Fibroblast of skin of left quadriceps (primary cell): ENCODE measurements around the gene UTS2R.
"Not testable (repeated sequence)": the region's sequence is repeated elsewhere in the genome, so short reads cannot be mapped to it uniquely, and the experiment has no call there.

Experiments
- DNase-seq, 2 experiments: peaks; one replicate each; pipeline ENCODE4 v3.0.0-alpha.2; 2013; ENCODE audit warnings: low read depth in 2 of 2

Gene UTS2R

GRCh38 chr17:82408288-82408937, 36.8 kb downstream of the UTS2R start:
- DNase-seq = no peak

GRCh38 chr17:82408938-82409318, 37.4 kb downstream of the UTS2R start:
- DNase-seq = no peak

DNA sequence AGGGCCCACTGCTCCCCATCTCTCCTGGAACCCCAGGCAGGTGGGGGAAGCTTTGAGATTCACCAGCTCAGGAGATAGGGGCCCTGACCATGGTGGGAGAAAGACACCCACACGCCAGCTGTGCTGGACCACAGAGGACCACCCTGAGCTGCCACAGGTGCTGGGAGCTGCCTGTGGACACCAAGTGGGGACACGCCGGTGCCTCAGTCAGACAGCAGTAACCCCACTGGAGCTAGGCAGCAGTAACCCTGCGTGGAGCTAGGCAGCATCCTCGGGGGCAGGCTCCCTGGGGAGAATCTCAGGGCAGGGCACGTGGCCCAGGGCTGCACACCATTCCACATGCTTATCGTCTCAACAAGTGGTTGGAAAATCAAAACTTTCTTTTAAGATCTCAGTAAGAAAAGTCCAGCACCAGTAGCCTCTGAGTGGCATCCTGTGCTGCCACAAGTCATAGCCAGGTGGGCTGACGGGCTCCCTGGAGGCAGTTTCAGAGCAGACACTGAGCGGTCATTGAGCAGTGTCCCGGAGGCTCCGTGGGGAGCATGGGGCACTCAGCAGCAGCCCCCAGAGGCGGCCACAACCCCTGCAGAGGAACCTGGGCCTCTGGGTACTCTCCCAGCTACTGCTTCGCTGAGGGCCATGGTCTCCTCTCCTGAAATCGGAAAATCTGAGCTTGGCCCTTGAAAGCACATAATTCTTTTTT, 38.6 kb downstream of the UTS2R start:
- DNase-seq = no peak

- no peak for DNase-seq
Observed at GRCh38 chr17:82411396-82412053, 40.0 kb downstream of the UTS2R start.

- DNase-seq = not testable (repeated sequence)
Observed at GRCh38 chr17:82412081-82412480, 40.5 kb downstream of the UTS2R start.

DNA sequence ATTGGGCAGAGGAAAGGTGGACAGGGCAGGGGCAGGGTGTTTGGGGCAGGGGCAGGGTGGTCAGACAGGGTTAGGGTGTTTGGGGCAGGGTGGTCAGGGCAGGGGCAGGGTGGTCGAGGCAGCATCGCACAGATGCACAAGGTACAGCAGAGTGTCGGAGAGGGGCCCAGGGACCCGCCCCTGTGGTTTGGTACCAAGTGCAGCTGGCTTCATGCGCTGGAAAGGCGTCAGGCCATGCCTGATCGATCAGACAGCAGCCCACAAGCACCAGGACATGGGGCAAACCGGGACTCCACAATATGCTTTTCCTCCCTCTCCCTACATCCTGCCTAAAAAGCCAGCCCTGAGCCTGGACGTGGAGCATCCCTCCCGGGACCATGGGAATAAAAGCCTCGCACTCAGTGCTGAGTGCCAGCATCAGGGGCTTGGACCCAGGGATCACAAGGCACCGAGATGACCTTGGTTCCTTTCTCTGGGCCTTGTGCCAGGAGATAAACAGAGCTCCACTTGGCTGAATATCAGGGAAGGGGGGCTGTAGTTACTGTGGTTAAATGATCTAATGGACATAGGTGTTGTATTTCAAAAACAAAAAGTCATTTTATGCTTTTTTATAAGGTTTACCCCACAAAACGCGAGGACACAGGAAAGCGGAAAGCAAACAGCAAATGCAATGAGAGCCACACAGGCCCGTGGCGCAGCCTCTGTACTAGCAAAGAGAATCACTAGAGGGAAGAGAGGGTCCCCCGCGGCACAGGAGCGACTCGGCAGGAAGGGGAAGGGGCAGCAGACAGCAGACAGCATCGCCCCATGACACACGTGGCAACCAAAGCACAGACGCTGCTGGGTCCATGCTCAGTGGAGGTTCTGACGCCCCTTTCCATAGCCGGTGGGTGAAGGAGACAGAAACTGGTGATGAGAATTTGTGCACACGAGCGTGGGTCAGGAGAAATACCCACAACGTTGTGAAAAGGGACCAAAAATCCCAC, 41.3 kb downstream of the UTS2R start:
- DNase-seq = no peak

GRCh38 chr17:82414548-82415281, 43.1 kb downstream of the UTS2R start:
- peak; percentile 44 to 54 for DNase-seq

DNA sequence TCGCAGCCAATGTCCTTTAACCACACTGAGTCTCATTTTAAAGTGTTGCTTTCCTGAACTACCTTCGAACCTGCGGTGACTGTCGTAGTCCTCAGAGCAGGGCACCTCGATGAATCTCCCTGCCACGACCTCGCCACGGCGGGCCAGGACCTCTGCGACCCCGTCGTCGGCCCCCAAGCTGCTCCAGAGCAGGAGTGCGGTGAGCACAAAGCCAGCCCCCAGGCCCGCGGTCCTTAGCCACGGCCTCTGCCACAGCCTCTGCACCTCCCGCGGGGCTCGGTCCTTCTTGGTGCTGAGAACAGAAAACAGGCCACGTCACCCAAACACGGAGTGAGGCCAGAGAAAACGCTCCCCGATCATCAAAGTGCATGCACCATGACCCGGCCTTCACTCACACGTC, 43.8 kb downstream of the UTS2R start:
- DNase-seq = no peak

GRCh38 chr17:82415786-82416185, 44.2 kb downstream of the UTS2R start:
- no peak for DNase-seq

DNA sequence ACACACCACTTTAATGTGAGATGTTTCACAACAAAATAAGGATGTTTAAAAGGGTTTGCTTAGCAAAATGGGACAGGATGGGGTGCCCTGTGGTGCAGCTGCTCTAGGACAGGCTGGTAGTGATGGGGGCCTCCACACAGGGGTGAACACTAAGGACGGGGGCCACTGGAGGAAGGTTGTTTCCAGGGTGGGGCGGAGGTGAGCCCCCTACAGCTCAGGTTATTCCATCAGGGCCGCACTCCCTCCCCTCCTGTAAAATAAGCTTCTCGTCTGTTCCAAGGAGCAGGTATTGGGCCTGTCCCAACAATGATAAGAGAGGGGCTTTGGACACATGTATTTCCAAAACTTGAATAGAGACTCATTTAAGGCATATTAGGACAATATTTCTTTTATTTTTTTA, 44.7 kb downstream of the UTS2R start:
- no peak for DNase-seq

GRCh38 chr17:82416771-82417170, 45.2 kb downstream of the UTS2R start:
- no peak for DNase-seq

GRCh38 chr17:82418001-82418986, 46.7 kb downstream of the UTS2R start, which contains the start of the genes HEXD and OGFOD3:
Gene HEXD (plus strand): TSS chr17:82418347. CDS start chr17:82419800, 1,453 bp downstream.
Gene OGFOD3 (minus strand): TSS chr17:82418586. CDS start chr17:82418485, 101 bp downstream.
- DNase-seq = peak; percentile 62 to 66

DNA sequence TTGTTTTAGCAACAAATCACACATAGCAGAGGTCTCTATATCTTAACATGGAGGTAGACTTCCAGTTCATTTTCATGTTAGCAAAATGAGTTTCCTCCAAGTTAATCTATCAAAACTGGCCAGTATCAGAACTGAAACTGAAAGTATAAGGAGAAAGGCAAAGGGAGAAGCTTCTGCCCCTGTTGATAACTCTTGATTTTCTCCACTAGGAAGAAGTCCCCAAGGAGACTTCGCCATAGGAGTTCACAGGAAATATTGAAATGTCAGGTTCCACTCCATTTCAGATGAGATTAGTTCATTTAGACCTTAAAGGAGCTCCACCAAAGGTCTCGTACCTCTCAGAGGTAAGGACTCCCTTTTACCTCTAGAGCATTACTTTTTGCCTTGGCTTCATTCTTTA, 48.0 kb downstream of the UTS2R start:
- DNase-seq = no peak

DNA sequence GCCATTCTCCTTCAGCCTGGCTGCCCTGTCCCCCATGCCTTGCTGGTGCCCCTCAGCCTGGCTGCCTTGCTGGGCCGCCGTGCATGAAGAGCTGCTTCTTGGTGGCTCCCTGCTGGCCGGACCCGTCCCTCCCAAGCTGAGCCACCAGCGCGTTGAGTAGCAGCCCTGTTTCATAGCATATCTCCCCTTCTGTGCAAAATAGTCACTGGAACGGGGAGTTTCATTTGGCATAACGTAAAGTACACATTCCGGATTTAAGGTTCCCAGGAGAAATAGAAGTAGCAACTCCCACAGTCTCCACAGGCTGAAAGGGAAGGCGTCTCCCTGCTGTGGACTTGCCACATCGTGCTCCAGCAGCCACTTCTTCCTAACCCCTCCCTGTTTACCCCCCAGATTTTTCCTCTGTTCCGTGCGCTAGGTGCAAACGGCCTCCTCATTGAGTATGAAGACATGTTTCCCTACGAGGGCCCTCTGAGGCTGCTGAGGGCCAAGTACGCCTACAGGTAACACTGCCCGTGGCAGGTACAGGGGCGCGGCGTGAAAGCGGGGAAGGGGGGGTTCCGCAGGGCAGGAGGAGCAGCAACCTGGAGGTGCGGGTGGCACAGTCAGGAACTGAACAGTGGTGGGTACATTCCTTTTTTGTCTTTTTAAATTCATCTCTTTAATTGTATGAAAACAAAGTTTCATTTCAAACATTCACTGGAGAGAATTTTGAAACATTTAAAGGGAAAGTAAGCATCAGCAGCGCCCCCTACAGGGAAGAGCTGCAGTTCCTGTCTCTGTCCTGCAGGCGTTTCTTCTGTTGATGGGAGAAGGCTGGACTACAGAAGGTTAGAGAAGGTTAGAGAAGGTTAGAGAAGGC, 52.7 kb downstream of the UTS2R start:
- no peak for DNase-seq

DNA sequence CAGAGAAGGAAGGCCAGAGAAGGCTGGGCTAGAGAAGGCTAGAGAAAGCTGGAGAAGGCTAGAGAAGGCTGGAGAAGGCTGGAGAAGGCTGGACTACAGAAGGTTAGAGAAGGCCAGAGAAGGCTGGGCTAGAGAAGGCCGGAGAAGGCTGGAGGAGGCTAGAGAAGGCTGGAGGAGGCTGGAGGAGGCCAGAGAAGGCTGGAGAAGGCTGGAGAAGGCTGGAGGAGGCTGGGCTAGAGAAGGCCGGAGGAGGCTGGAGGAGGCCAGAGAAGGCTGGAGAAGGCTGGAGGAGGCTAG, 53.2 kb downstream of the UTS2R start:
- no peak for DNase-seq
